SK-N-SH treated with all-trans-retinoic acid at 6 μM for 48 hours (cell line): ENCODE results near the gene DPP9.

Source experiments
- ARNTL ChIP-seq: fragments of 450-650 bp; formaldehyde crosslinking; IDR thresholded peaks from 2 replicates; pipeline ENCODE4 v1.5.0; 2020; ENCODE audit warnings: low read depth, mild to moderate bottlenecking, moderate library complexity, borderline replicate concordance
- CSDC2 ChIP-seq: fragments of 250-450 bp; sonication (Bioruptor Pico); IDR thresholded peaks from 2 replicates; pipeline ENCODE4 v1.5.0; 2020; ENCODE audit warnings: mild to moderate bottlenecking, moderate library complexity
- GLIS3 ChIP-seq: fragments of 250-450 bp; sonication (Bioruptor Pico); IDR thresholded peaks from 2 replicates; pipeline ENCODE4 v1.5.0; 2020; ENCODE audit warnings: mild to moderate bottlenecking, moderate library complexity
- RARB ChIP-seq: fragments of 250-450 bp; sonication (Bioruptor Pico); IDR thresholded peaks from 2 replicates; pipeline ENCODE4 v1.8.0; 2021; ENCODE audit warnings: mild to moderate bottlenecking, moderate library complexity
- TCF4 ChIP-seq: fragments of 250-450 bp; sonication (Bioruptor Pico); IDR thresholded peaks from 2 replicates; pipeline ENCODE4 v1.8.0; 2021; ENCODE audit warnings: mild to moderate bottlenecking, moderate library complexity, borderline replicate concordance
- TOX ChIP-seq: fragments of 250-450 bp; sonication (Bioruptor Pico); IDR thresholded peaks from 2 replicates; pipeline ENCODE4 v1.8.0; 2021; ENCODE audit warnings: mild to moderate bottlenecking, moderate library complexity, borderline replicate concordance
- ZC3H10 ChIP-seq: fragments of 250-450 bp; sonication (Bioruptor Pico); IDR thresholded peaks from 2 replicates; pipeline ENCODE4 v1.5.1; 2021; ENCODE audit warnings: mild to moderate bottlenecking, moderate library complexity
- ZFP3 ChIP-seq: fragments of 250-450 bp; sonication (Bioruptor Pico); IDR thresholded peaks from 2 replicates; pipeline ENCODE4 v1.5.0; 2020; ENCODE audit warnings: mild to moderate bottlenecking, moderate library complexity
- ZNF8 ChIP-seq: fragments of 450-650 bp; formaldehyde crosslinking; IDR thresholded peaks from 2 replicates; pipeline ENCODE4 v1.5.0; 2020; ENCODE audit warnings: mild to moderate bottlenecking, moderate library complexity
- TF ChIP-seq, protein P1 (sequence below): fragments of 250-450 bp; sonication (Bioruptor Pico); IDR thresholded peaks from 2 replicates; pipeline ENCODE4 v1.8.0; 2021; ENCODE audit warnings: low read depth, mild to moderate bottlenecking, moderate library complexity, borderline replicate concordance
- TF ChIP-seq, protein P2 (sequence below): fragments of 250-450 bp; sonication (Bioruptor Pico); IDR thresholded peaks from 2 replicates; pipeline ENCODE4 v1.8.0; 2020; ENCODE audit warnings: mild to moderate bottlenecking, moderate library complexity, borderline replicate concordance
- TF ChIP-seq, protein P3 (sequence below): fragments of 250-450 bp; sonication (Bioruptor Pico); IDR thresholded peaks from 2 replicates; pipeline ENCODE4 v1.5.1; 2020; ENCODE audit warnings: low read depth, mild to moderate bottlenecking, moderate library complexity

GRCh38 chr19:4656102-4656501 lies 67.5 kb downstream of the DPP9 start:
- TF ChIP-seq, protein P1, sequence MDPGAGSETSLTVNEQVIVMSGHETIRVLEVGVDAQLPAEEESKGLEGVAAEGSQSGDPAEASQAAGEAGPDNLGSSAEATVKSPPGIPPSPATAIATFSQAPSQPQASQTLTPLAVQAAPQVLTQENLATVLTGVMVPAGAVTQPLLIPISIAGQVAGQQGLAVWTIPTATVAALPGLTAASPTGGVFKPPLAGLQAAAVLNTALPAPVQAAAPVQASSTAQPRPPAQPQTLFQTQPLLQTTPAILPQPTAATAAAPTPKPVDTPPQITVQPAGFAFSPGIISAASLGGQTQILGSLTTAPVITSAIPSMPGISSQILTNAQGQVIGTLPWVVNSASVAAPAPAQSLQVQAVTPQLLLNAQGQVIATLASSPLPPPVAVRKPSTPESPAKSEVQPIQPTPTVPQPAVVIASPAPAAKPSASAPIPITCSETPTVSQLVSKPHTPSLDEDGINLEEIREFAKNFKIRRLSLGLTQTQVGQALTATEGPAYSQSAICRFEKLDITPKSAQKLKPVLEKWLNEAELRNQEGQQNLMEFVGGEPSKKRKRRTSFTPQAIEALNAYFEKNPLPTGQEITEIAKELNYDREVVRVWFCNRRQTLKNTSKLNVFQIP (CRISPR knock-in tag), result no peak
- TF ChIP-seq, protein P2, sequence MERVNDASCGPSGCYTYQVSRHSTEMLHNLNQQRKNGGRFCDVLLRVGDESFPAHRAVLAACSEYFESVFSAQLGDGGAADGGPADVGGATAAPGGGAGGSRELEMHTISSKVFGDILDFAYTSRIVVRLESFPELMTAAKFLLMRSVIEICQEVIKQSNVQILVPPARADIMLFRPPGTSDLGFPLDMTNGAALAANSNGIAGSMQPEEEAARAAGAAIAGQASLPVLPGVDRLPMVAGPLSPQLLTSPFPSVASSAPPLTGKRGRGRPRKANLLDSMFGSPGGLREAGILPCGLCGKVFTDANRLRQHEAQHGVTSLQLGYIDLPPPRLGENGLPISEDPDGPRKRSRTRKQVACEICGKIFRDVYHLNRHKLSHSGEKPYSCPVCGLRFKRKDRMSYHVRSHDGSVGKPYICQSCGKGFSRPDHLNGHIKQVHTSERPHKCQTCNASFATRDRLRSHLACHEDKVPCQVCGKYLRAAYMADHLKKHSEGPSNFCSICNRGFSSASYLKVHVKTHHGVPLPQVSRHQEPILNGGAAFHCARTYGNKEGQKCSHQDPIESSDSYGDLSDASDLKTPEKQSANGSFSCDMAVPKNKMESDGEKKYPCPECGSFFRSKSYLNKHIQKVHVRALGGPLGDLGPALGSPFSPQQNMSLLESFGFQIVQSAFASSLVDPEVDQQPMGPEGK (CRISPR knock-in tag), result no peak
- TF ChIP-seq, protein P3, sequence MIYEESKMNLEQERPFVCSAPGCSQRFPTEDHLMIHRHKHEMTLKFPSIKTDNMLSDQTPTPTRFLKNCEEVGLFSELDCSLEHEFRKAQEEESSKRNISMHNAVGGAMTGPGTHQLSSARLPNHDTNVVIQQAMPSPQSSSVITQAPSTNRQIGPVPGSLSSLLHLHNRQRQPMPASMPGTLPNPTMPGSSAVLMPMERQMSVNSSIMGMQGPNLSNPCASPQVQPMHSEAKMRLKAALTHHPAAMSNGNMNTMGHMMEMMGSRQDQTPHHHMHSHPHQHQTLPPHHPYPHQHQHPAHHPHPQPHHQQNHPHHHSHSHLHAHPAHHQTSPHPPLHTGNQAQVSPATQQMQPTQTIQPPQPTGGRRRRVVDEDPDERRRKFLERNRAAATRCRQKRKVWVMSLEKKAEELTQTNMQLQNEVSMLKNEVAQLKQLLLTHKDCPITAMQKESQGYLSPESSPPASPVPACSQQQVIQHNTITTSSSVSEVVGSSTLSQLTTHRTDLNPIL (CRISPR knock-in tag), result no peak
- no peak for TF ChIP-seq CSDC2 (CRISPR knock-in tag)
- no peak for TF ChIP-seq RARB (CRISPR knock-in tag)
- no peak for TF ChIP-seq ARNTL
- no peak for TF ChIP-seq ZNF8 (CRISPR knock-in tag)
- TF ChIP-seq GLIS3 (CRISPR knock-in tag), result no peak
- TF ChIP-seq ZC3H10 (CRISPR knock-in tag), result no peak
- TF ChIP-seq ZFP3, result no peak
- no peak for TF ChIP-seq TCF4 (CRISPR knock-in tag)
- no peak for TF ChIP-seq TOX (CRISPR knock-in tag)
